ENCODE results near the gene SMAD7. TPM values are rescaled to one million over a fixed set of nuclear protein-coding genes. Genes with fewer than 3 reads are reported as not detected.

Gene SMAD7
- total RNA-seq, 2 donors from 2014 or later = 13.4 to 14.6 TPM

- Mint-ChIP-seq H3K27ac (peak overlapping the region in 1 of 2 donors; percentile 28), H3K9me3 (no peaks in the 10 kb centered on the region), H3K36me3 (no peaks in the 10 kb centered on the region)
- DNase-seq (ENCODE audit: low spot score in 2 of 2) = no peak
- ATAC-seq = no peak
These were observed 60.6 kb downstream of the SMAD7 start for GRCh38 chr18:48889981-48890762.

- DNase-seq (ENCODE audit: low spot score in 2 of 2) (no peak), ATAC-seq (no peak)
- Mint-ChIP-seq H3K27ac (no peak overlapping the region), H3K36me3 (no peaks in the 10 kb centered on the region), H3K9me3 (no peaks in the 10 kb centered on the region)
These were observed 61.4 kb downstream of the SMAD7 start for GRCh38 chr18:48889115-48889941.

- no peaks in the 10 kb centered on the region for H3K36me3 Mint-ChIP-seq
- DNase-seq (ENCODE audit: low spot score in 2 of 2) (no peak), ATAC-seq (no peak)
- H3K27ac Mint-ChIP-seq = no peak overlapping the region
- H3K9me3 Mint-ChIP-seq = no peaks in the 10 kb centered on the region
These were observed 62.0 kb downstream of the SMAD7 start for GRCh38 chr18:48888773-48889080.

GRCh38 chr18:48887905-48888772 is 62.6 kb downstream of the SMAD7 start:
- no peaks in the 10 kb centered on the region for H3K9me3 Mint-ChIP-seq
- H3K27ac Mint-ChIP-seq = no peak overlapping the region
- ATAC-seq (no peak), DNase-seq (ENCODE audit: low spot score in 2 of 2) (no peak)
- no peaks in the 10 kb centered on the region for H3K36me3 Mint-ChIP-seq

- DNase-seq (ENCODE audit: low spot score in 2 of 2) (no peak), ATAC-seq (no peak)
- H3K27ac Mint-ChIP-seq = no peak overlapping the region
- H3K9me3 Mint-ChIP-seq = no peaks in the 10 kb centered on the region
- H3K36me3 Mint-ChIP-seq = no peaks in the 10 kb centered on the region
These were observed 63.4 kb downstream of the SMAD7 start for GRCh38 chr18:48887294-48887904.

GRCh38 chr18:48886520-48887293 is 64.1 kb downstream of the SMAD7 start:
- Mint-ChIP-seq H3K27ac (no peak overlapping the region), H3K9me3 (no peaks in the 10 kb centered on the region), H3K36me3 (no peaks in the 10 kb centered on the region)
- ATAC-seq (no peak), DNase-seq (ENCODE audit: low spot score in 2 of 2) (no peak)

GRCh38 chr18:48885924-48886400 is 64.8 kb downstream of the SMAD7 start:
- ATAC-seq = no peak
- no peaks in the 10 kb centered on the region for H3K36me3 Mint-ChIP-seq

GRCh38 chr18:48885266-48885923 is 65.4 kb downstream of the SMAD7 start:
- DNase-seq (ENCODE audit: low spot score in 2 of 2) (no peak), ATAC-seq (no peak)
- H3K9me3 Mint-ChIP-seq = peaks cover 0 to under 1% of the 10 kb centered on the region in 2 donors
- peak overlapping the region in 1 of 2 donors; percentile 45 for H3K27ac Mint-ChIP-seq
- H3K36me3 Mint-ChIP-seq = no peaks in the 10 kb centered on the region

More at GRCh38 chr18:48885924-48886400, 64.8 kb downstream of the SMAD7 start:
- H3K9me3 Mint-ChIP-seq = no peaks in the 10 kb centered on the region
- H3K27ac Mint-ChIP-seq = no peak overlapping the region
- DNase-seq (ENCODE audit: low spot score in 2 of 2) = no peak

GRCh38 chr18:48884771-48885170 is 66.0 kb downstream of the SMAD7 start:
- Mint-ChIP-seq H3K9me3 (peaks cover 0 to 4% of the 10 kb centered on the region in 2 donors), H3K27ac (peak overlapping the region; percentile 45 to 87), H3K36me3 (no peaks in the 10 kb centered on the region)
- no peak for DNase-seq (ENCODE audit: low spot score in 2 of 2)
- ATAC-seq = no peak

- no peak for ATAC-seq
- no peaks in the 10 kb centered on the region for H3K36me3 Mint-ChIP-seq
- peaks cover 0 to 4% of the 10 kb centered on the region in 2 donors for H3K9me3 Mint-ChIP-seq
- DNase-seq (ENCODE audit: low spot score in 2 of 2) = no peak
- peak overlapping the region in 1 of 2 donors; percentile 45 for H3K27ac Mint-ChIP-seq
These were observed 66.5 kb downstream of the SMAD7 start for GRCh38 chr18:48884306-48884705.

GRCh38 chr18:48882379-48882778 is 68.4 kb downstream of the SMAD7 start:
- Mint-ChIP-seq H3K27ac (no peak overlapping the region), H3K9me3 (peaks cover 0 to 4% of the 10 kb centered on the region in 2 donors), H3K36me3 (no peaks in the 10 kb centered on the region)
- ATAC-seq = no peak
- no peak for DNase-seq (ENCODE audit: low spot score in 2 of 2)

GRCh38 chr18:48880931-48881330 is 69.8 kb downstream of the SMAD7 start:
- no peak for DNase-seq (ENCODE audit: low spot score in 2 of 2)
- no peak for ATAC-seq
- Mint-ChIP-seq H3K27ac (no peak overlapping the region), H3K9me3 (peaks cover 0 to 4% of the 10 kb centered on the region in 2 donors), H3K36me3 (no peaks in the 10 kb centered on the region)

GRCh38 chr18:48879008-48879431 is 71.7 kb downstream of the SMAD7 start:
- no peak for ATAC-seq
- Mint-ChIP-seq H3K27ac (peak overlapping the region in 1 of 2 donors; percentile 12), H3K36me3 (no peaks in the 10 kb centered on the region), H3K9me3 (peaks cover 0 to 4% of the 10 kb centered on the region in 2 donors)
- DNase-seq (ENCODE audit: low spot score in 2 of 2) = no peak

- Mint-ChIP-seq H3K27ac (peak overlapping the region; percentile 12 to 66), H3K9me3 (peaks cover 0 to 4% of the 10 kb centered on the region in 2 donors), H3K36me3 (no peaks in the 10 kb centered on the region)
- DNase-seq (ENCODE audit: low spot score in 2 of 2) = no peak
- ATAC-seq = no peak
These were observed 72.3 kb downstream of the SMAD7 start for GRCh38 chr18:48878471-48878870.

- Mint-ChIP-seq H3K9me3 (peaks cover 0 to 4% of the 10 kb centered on the region in 2 donors), H3K27ac (no peak overlapping the region), H3K36me3 (no peaks in the 10 kb centered on the region)
- ATAC-seq (no peak), DNase-seq (ENCODE audit: low spot score in 2 of 2) (no peak)
These were observed 72.8 kb downstream of the SMAD7 start for GRCh38 chr18:48877941-48878340.

Data from activated naive CD4-positive, alpha-beta T cell treated with anti-CD3 and anti-CD28 coated beads, Interleukin-2, amount 50 U/mL, for 72 hours (primary cell).